GM21529 (cell line): ENCODE results near the gene FHIT.
"Not testable (repeated sequence)": the region's sequence is repeated elsewhere in the genome, so short reads cannot be mapped to it uniquely, and the experiment has no call there.

Experiments used
- ATAC-seq: cut with Tn5 transposase; IDR thresholded peaks from one replicate; pipeline ENCODE4 v1.9.1; 2021; ENCODE audit not compliant: unreplicated experiment

The FHIT gene

DNA sequence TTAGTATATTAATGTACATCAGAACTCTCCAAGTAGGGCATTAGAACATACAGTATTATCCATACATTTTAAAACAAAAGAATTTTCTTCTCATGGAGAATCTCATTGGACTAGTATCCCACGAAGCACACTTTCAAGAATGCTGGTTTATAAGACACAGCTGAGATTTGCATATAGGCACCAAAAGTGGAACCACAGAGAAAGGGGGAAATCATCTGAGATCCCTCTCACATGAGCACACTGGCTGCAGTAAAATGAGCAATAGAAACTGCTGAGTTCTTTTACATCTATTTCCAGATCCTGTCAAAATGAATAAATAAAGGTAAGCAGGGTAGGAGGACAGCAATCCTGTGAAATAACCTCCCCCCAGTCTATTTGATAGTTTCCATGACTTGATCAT, 665.3 kb downstream of the FHIT start:
- ATAC-seq = peak; percentile 85

DNA sequence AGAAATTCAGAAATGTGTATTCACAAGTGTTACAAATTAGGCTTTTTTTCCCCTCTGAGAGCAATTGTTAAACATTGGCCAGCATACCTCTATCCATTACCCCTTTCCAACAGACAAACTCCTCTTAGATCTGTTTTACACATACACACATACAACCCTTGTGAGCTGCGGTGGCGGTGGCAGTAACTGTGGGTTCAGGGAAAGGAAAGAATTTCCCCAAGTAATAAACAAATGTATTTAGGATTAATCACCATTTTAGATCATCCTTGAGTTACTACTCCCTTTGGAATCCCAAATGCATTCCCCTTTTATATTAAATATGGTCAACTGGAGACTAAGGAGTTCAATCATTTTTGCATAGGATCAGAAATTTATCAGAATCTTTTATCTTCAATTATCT, 667.0 kb downstream of the FHIT start:
- no peak for ATAC-seq

GRCh38 chr3:60582288-60582687, 669.0 kb downstream of the FHIT start:
- no peak for ATAC-seq

GRCh38 chr3:60580809-60581208, 670.4 kb downstream of the FHIT start:
- ATAC-seq = no peak

GRCh38 chr3:60579734-60580133, 671.5 kb downstream of the FHIT start:
- no peak for ATAC-seq

DNA sequence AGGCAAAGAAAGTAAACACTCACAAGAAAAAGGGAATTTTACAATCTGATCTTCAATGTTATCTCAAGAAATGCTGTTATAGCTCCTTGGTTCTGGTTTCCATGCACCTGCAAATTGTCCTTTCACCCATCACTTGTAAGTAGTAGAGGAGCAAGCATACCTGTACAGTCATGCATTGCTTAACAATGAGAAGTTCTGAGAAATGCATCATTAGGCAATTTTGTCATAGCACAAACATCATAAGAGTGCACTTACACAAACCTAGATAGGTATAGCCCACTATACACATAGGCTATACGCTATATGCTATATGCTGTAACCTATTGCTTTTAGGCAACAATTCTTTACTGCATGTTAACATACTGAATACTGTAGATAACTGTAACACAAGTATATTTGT, 672.3 kb downstream of the FHIT start:
- ATAC-seq = no peak

DNA sequence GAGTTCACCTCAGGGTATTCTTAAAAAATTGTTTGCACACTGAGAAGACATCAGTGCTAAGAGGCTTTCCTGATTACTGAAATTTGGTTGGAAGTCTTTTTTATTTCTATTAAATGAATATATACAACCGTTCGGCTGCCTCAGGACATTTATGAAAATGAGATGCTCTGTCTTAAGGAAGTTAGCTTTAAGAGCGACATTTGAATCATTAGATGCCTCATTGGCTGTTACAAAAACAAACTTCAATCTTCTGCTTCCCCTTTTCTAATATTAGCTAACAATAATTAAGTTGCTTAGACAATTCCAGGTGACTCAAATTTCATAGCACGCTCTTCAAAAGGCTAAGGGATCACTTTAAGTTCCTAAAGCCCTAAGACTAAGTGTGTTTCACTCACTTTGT, 673.7 kb downstream of the FHIT start:
- no peak for ATAC-seq

DNA sequence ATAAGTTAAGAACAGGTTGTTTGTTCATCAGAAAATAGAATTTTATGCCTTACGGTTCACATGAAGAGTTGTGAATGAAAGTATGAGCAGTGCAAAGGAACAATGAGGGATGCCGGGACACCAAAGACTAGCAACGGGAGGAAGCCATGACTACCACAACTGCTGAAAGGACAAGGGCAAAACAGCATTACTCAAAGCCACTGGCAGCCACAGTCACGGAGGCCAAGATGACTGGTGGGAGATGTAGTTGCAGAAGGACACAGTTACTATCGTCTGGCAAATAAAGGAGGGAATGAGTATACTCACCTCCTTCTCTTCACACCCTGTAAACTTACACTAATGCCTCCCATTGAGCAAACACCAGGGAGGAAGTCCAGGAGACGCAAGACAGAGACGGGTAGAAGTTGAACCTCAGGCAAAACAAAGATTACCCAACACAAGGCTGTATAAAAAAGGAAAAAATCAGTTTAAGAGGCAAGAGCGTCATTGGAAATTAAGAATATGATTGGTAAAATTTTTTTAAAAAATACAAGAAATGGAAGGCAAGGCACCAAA, 675.5 kb downstream of the FHIT start:
- ATAC-seq = no peak

GRCh38 chr3:60574046-60574769, 677.0 kb downstream of the FHIT start:
- ATAC-seq = no peak

- no peak for ATAC-seq
Measured at GRCh38 chr3:60573494-60573893, 677.8 kb downstream of the FHIT start.

DNA sequence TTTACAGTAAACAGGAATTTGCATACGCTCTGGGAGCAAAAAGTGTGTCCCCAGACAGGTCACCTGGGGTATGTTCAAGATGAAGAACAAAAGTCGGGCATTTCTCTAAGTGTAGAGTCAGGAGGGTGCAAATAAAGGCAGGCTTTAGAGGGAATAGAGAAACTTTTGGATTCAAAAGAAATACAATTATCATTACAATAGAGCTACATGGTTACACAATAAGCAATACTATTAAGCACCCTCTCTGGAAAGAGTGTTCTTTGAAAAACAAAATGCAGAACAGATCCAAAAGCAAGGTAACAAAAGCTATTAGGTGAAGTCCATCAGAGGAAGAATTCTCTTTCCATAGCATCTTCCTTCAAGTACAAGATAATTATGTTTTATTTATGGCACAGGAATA, 679.7 kb downstream of the FHIT start:
- ATAC-seq = no peak

DNA sequence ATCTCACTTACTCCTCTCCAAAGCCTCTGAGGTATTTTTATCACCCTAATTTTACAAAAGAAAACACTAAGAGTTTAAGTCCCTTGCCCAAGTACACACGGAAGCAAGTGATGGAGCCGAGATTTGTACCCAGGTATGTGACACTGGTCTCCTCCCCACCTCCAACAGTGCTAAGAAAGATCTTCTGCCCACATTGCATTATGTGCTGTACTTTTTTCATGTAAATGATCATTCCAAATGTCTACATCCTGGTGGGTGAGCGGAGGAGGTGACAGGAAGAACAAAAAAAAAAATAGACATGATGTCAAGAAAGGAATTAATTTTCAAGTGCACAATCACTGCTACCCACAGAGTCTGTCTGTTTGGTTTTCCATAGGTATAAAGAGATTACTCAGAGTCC, 694.1 kb downstream of the FHIT start:
- no peak for ATAC-seq

DNA sequence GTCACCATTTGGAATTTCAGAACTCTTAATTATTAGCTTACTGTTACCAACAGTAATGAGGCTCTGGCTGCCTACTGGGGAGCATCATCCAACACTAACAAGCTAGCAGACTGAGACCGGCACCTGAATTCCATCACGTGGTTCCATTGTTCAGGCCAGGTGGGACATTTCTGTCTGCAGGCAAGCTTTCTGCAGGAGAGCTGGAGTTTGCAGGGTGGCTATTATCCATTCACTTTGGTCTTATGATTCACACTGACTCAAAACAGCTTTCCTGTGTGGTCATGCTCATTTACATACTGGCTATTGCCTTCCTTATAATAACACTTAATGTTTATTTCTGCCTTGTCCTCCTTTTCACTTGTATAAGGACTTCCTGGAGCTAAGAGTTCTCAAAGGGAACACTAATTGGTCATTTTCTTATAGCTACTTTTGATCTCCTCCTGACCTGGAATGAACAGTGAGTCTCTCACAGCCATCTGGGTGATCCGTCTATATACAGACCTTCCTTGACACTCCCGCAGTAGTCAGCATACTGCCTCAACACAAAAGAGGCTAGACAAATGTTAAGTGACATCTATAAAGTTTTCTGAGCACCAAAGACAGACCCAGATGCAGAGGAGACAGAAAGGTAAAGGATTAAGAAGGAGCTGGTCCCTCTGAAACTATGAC, 695.4 kb downstream of the FHIT start:
- peak; percentile 94 for ATAC-seq

- no peak for ATAC-seq
Measured at GRCh38 chr3:60553144-60553543, 698.1 kb downstream of the FHIT start.

DNA sequence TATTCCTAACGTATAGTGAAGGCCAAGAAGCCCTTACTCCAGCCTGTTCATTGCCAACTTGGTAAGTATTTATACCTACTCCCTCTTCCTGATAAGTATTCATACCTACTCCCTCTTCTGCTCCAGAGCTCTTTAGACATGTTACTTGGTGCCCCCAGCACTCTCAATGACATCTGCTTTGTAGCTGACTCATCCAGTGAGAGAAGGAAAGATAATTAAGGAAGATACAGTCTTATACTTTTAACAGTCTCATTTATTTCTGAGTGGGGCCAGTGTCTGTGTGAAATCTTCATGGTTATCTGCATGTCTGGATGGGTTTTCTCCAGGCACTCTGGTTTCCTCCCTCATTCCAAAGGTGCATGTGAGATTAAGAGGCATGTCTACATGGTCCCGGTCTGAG, 698.7 kb downstream of the FHIT start:
- ATAC-seq = no peak

DNA sequence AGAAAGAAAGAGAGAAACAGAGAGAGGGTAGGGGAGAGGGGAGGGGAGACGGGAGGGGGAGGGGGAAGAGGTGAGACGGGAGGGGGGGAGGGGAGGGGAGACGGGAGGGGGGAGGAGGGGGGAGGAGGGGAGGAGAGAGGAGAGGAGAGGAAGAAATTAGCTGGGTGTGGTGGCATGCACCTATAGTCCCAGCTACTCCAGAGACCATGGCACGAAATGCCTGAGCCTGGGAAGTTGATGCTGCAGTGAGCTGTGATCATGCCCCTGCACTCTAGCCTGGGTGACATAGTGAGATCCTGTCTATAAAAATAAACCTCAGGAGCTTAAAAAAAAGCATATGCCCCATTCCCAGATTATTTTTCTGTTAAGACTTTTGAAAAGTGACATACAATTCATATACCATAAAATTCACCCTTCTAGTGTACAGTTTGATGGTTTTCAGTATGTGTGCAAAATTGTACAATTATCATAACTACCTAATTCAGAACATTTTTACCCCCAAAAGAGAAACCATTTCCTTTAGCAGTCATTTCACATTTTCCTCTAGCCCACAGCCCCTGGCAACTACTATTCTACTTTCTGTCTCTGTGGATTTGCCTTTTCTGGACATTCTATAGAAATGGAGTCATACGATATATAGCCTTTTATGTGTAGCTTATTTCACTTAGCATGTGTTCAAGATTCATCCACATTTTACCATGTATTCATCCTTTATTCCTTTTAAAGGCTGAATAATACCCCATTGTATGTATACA, 699.6 kb downstream of the FHIT start:
- ATAC-seq = no peak

DNA sequence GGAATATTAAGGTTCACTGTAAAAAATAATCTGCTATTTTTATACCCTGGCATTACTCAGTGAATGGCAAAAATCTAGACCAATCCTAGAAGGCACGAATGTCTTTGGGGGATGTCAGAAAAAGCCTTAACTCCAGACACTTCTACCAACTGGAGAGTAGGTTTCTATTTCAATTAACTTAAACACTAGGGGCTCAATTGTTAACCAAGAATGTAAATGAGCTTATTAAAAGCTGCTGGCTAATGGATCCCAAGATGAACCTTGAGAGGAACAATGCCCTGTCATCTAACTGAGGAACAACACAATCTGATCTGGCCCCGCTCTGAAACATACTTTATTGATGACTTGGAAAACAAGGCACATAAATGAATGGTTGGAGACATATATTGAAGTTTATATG, 701.4 kb downstream of the FHIT start:
- no peak for ATAC-seq

- no peak for ATAC-seq
Measured at GRCh38 chr3:60542995-60543394, 708.3 kb downstream of the FHIT start.

- not testable (repeated sequence) for ATAC-seq
Measured at GRCh38 chr3:60539394-60539793, 711.9 kb downstream of the FHIT start.

DNA sequence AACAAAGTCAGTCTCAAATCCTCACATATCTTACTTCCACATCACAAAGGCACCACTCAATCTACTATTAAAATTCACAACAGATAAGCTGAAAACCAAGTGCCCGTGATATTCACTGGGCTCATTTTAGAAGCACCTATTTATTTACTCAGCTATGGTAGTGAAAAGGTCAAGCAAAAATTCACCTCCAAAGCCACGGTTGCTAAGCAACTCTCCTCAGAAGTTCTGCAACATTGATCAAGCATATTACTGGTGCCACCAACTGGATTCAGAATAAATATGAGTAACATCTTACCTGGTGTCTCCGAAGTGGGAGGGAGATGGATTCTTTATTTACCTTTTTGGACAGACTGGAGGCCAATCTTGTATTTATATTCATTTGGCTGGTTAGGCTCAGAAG, 714.8 kb downstream of the FHIT start:
- ATAC-seq = peak; percentile 73

GRCh38 chr3:60531759-60532158, 719.5 kb downstream of the FHIT start:
- ATAC-seq = no peak

GRCh38 chr3:60528651-60529050, 722.6 kb downstream of the FHIT start:
- ATAC-seq = no peak
